ENCODE results near the gene C11orf42.

DNA sequence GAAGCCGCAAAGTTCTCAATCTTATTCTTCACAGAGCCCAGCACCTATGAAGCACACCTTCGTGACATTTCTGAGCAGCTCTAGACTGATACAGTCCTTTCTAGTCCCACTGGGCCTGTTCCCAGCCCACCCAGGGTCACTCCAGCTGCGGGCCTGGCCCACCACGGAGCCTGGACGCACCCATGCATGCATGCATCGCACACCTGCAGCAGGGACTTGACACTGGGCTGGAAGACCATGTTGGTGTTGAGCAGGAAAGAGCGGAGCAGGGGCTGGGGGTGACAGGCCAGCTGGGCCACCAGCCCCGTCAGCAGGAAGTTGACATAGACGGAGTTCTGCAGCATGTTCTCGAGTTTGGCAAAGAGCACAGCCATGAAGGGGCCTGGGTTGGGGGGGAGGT, 9.2 kb downstream of the C11orf42 start:
- TF ChIP-seq, protein P1, sequence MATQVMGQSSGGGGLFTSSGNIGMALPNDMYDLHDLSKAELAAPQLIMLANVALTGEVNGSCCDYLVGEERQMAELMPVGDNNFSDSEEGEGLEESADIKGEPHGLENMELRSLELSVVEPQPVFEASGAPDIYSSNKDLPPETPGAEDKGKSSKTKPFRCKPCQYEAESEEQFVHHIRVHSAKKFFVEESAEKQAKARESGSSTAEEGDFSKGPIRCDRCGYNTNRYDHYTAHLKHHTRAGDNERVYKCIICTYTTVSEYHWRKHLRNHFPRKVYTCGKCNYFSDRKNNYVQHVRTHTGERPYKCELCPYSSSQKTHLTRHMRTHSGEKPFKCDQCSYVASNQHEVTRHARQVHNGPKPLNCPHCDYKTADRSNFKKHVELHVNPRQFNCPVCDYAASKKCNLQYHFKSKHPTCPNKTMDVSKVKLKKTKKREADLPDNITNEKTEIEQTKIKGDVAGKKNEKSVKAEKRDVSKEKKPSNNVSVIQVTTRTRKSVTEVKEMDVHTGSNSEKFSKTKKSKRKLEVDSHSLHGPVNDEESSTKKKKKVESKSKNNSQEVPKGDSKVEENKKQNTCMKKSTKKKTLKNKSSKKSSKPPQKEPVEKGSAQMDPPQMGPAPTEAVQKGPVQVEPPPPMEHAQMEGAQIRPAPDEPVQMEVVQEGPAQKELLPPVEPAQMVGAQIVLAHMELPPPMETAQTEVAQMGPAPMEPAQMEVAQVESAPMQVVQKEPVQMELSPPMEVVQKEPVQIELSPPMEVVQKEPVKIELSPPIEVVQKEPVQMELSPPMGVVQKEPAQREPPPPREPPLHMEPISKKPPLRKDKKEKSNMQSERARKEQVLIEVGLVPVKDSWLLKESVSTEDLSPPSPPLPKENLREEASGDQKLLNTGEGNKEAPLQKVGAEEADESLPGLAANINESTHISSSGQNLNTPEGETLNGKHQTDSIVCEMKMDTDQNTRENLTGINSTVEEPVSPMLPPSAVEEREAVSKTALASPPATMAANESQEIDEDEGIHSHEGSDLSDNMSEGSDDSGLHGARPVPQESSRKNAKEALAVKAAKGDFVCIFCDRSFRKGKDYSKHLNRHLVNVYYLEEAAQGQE (IDR thresholded peaks at IDR 0.05), result no peak
- TF ChIP-seq, protein P2, sequence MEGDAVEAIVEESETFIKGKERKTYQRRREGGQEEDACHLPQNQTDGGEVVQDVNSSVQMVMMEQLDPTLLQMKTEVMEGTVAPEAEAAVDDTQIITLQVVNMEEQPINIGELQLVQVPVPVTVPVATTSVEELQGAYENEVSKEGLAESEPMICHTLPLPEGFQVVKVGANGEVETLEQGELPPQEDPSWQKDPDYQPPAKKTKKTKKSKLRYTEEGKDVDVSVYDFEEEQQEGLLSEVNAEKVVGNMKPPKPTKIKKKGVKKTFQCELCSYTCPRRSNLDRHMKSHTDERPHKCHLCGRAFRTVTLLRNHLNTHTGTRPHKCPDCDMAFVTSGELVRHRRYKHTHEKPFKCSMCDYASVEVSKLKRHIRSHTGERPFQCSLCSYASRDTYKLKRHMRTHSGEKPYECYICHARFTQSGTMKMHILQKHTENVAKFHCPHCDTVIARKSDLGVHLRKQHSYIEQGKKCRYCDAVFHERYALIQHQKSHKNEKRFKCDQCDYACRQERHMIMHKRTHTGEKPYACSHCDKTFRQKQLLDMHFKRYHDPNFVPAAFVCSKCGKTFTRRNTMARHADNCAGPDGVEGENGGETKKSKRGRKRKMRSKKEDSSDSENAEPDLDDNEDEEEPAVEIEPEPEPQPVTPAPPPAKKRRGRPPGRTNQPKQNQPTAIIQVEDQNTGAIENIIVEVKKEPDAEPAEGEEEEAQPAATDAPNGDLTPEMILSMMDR (IDR thresholded peaks at IDR 0.05), result no peak
- TF ChIP-seq, protein P3, sequence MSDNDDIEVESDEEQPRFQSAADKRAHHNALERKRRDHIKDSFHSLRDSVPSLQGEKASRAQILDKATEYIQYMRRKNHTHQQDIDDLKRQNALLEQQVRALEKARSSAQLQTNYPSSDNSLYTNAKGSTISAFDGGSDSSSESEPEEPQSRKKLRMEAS (IDR thresholded peaks at IDR 0.05), result no peak
- TF ChIP-seq POLR2A (IDR thresholded peaks at IDR 0.05; ENCODE audit: low read length) (no peak), BHLHE40 (IDR thresholded peaks at IDR 0.05; ENCODE audit: low read depth, low read length) (no peak), FOSB (CRISPR knock-in tag; IDR thresholded peaks at IDR 0.05) (no peak), HDAC2 (IDR thresholded peaks at IDR 0.05) (no peak), PHF8 (IDR thresholded peaks at IDR 0.05; ENCODE audit: borderline replicate concordance, low read depth) (no peak), FOSL2 (IDR thresholded peaks at IDR 0.05) (no peak), FOSL2 (CRISPR knock-in tag; IDR thresholded peaks at IDR 0.05) (no peak), CEBPB (IDR thresholded peaks at IDR 0.05) (no peak), CHD2 (IDR thresholded peaks at IDR 0.05; ENCODE audit: low read length, partially characterized antibody) (no peak)
- TF ChIP-seq, protein P4, sequence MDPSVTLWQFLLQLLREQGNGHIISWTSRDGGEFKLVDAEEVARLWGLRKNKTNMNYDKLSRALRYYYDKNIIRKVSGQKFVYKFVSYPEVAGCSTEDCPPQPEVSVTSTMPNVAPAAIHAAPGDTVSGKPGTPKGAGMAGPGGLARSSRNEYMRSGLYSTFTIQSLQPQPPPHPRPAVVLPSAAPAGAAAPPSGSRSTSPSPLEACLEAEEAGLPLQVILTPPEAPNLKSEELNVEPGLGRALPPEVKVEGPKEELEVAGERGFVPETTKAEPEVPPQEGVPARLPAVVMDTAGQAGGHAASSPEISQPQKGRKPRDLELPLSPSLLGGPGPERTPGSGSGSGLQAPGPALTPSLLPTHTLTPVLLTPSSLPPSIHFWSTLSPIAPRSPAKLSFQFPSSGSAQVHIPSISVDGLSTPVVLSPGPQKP (IDR thresholded peaks at IDR 0.05; ENCODE audit: low read depth, low read length), result no peak
